Activated CD4-positive, CD25-positive, alpha-beta regulatory T cell treated with anti-CD3 and anti-CD28 coated beads, Interleukin-2, amount 50 U/mL, for 24 hours (primary cell): ENCODE results near the gene ATP1A1.
A peak's percentile ranks its signal among the peaks of the same experiment; 100 is the strongest.

ENCODE experiments used
- ATAC-seq, 2 donors: fragments of 150-1000 bp; cut with Tn5 transposase; one replicate each; pipeline ENCODE4 v1.10.0; 2021; ENCODE audit warnings: mild to moderate bottlenecking in 1 of 2, moderate library complexity in 1 of 2

The ATP1A1 gene

GRCh38 chr1:116373431-116374352, 648 bp downstream of the ATP1A1 start:
- ATAC-seq = no peak

- ATAC-seq = no peak
These were observed 1.5 kb downstream of the ATP1A1 start for GRCh38 chr1:116374353-116375147.

GRCh38 chr1:116375148-116375886, 2.3 kb downstream of the ATP1A1 start:
- no peak for ATAC-seq

GRCh38 chr1:116375887-116376728, 3.1 kb downstream of the ATP1A1 start:
- ATAC-seq = no peak

- ATAC-seq = no peak
These were observed 3.7 kb downstream of the ATP1A1 start for GRCh38 chr1:116376729-116377086.

- peak; percentile 83 for ATAC-seq
These were observed 4.8 kb downstream of the ATP1A1 start for GRCh38 chr1:116377541-116378529.

GRCh38 chr1:116379057-116379630, 6.1 kb downstream of the ATP1A1 start:
- ATAC-seq = no peak

GRCh38 chr1:116379674-116380498, 6.8 kb downstream of the ATP1A1 start:
- no peak for ATAC-seq

- ATAC-seq = no peak
These were observed 7.6 kb downstream of the ATP1A1 start for GRCh38 chr1:116380499-116381242.

GRCh38 chr1:116382321-116382720, 9.3 kb downstream of the ATP1A1 start:
- no peak for ATAC-seq

GRCh38 chr1:116382857-116383483, 9.9 kb downstream of the ATP1A1 start:
- no peak for ATAC-seq

GRCh38 chr1:116386042-116386441, 13.0 kb downstream of the ATP1A1 start:
- ATAC-seq = no peak

GRCh38 chr1:116387551-116387950, 14.5 kb downstream of the ATP1A1 start:
- ATAC-seq = no peak

- ATAC-seq = no peak
These were observed 15.1 kb downstream of the ATP1A1 start for GRCh38 chr1:116388122-116388521.

- no peak for ATAC-seq
These were observed 16.0 kb downstream of the ATP1A1 start for GRCh38 chr1:116389013-116389412.

GRCh38 chr1:116389686-116390085, 16.6 kb downstream of the ATP1A1 start:
- ATAC-seq = no peak

GRCh38 chr1:116390195-116390594, 17.2 kb downstream of the ATP1A1 start:
- ATAC-seq = peak; percentile 97 to 98

GRCh38 chr1:116391185-116391584, 18.1 kb downstream of the ATP1A1 start:
- ATAC-seq = no peak
